Measurements from ENCODE around the gene FHIP1B. TPM values are rescaled to one million over a fixed set of nuclear protein-coding genes. Genes with fewer than 3 reads are reported as not detected.

FHIP1B gene
- total and polyA plus RNA-seq, 10 donors: 14.9 to 77.6 (median 40.7) TPM

GRCh38 chr11:6224421-6224820 is 10.0 kb downstream of the FHIP1B start:
- 96 to 100% (median 99%) methylated on average over 3 of the region's 3 CpGs; no CpG with 5 or more reads in 1 of the 5 donors for WGBS, 5 donors
- DNase-seq: no peak
- intact Hi-C loops (cut with DNase I; ENCODE audit: low total_unique reads): no loop called here
- H3K4me1 ChIP-seq: peaks cover 3 to 51% (median 17%) of the 10 kb centered on the region in 6 donors
- H3K27me3 ChIP-seq (replicated peaks in 1 of 7): no peaks in the 10 kb centered on the region
- no peak for TF ChIP-seq POLR2A (IDR thresholded peaks at IDR 0.05)
- TF ChIP-seq POLR2AphosphoS5 (IDR thresholded peaks at IDR 0.05): no peak
- TF ChIP-seq CTCF (IDR thresholded peaks at IDR 0.05 in 8 of 11, conservative IDR thresholded peaks at IDR 0.05 in 3 of 11): no peak
- H3K4me3 ChIP-seq: no peak overlapping the region
- H3K27ac ChIP-seq: no peak overlapping the region
- H3K9me3 ChIP-seq: no peaks in the 10 kb centered on the region
- H3K36me3 ChIP-seq: peaks cover 10 to 53% (median 47%) of the 10 kb centered on the region in 6 donors

GRCh38 chr11:6223854-6224253 is 10.6 kb downstream of the FHIP1B start:
- peaks cover 10 to 59% (median 51%) of the 10 kb centered on the region in 6 donors for H3K36me3 ChIP-seq
- peak in 1 of 3 donors; percentile 17 for TF ChIP-seq POLR2AphosphoS5 (IDR thresholded peaks at IDR 0.05)
- TF ChIP-seq CTCF (IDR thresholded peaks at IDR 0.05 in 8 of 11, conservative IDR thresholded peaks at IDR 0.05 in 3 of 11): no peak
- H3K27me3 ChIP-seq (replicated peaks in 1 of 7): no peaks in the 10 kb centered on the region
- no peak overlapping the region for H3K27ac ChIP-seq
- WGBS, 5 donors: 96 to 98% (median 97%) methylated on average over 16 to 17 of the region's 17 CpGs
- peaks cover 0 to 46% (median 13%) of the 10 kb centered on the region in 6 donors for H3K4me1 ChIP-seq
- no peaks in the 10 kb centered on the region for H3K9me3 ChIP-seq
- DNase-seq: peak; percentile 72
- H3K4me3 ChIP-seq: no peak overlapping the region
- intact Hi-C loops (cut with DNase I; ENCODE audit: low total_unique reads): no loop called here

- intact Hi-C loops (cut with DNase I; ENCODE audit: low total_unique reads): no loop called here
- Histone ChIP-seq H3K4me3 (no peak overlapping the region), H3K4me1 (peaks cover 0 to 5% (median 2%) of the 10 kb centered on the region in 6 donors), H3K27ac (no peak overlapping the region), H3K9me3 (no peaks in the 10 kb centered on the region), H3K36me3 (peaks cover 10 to 100% (median 92%) of the 10 kb centered on the region in 6 donors), H3K27me3 (replicated peaks in 1 of 7) (no peaks in the 10 kb centered on the region)
- WGBS, 5 donors: 55 to 71% (median 63%) methylated on average over 2 of the region's 2 CpGs
- DNase-seq: no peak
- no peak for TF ChIP-seq CTCF (IDR thresholded peaks at IDR 0.05 in 8 of 11, conservative IDR thresholded peaks at IDR 0.05 in 3 of 11)
- TF ChIP-seq POLR2AphosphoS5 (IDR thresholded peaks at IDR 0.05): no peak
- no peak for TF ChIP-seq POLR2A (IDR thresholded peaks at IDR 0.05)
Measured at GRCh38 chr11:6219359-6219758, 15.1 kb downstream of the FHIP1B start.

GRCh38 chr11:6217722-6218121 is 16.7 kb downstream of the FHIP1B start:
- intact Hi-C loops (cut with DNase I; ENCODE audit: low total_unique reads): no loop called here
- H3K36me3 ChIP-seq: peaks cover 4 to 100% (median 84%) of the 10 kb centered on the region in 6 donors

More at GRCh38 chr11:6217722-6218121, 16.7 kb downstream of the FHIP1B start:
- peaks cover 0 to 5% (median 2%) of the 10 kb centered on the region in 6 donors for H3K4me1 ChIP-seq
- H3K4me3 ChIP-seq: no peak overlapping the region
- TF ChIP-seq POLR2AphosphoS5 (IDR thresholded peaks at IDR 0.05) (peak in 1 of 3 donors; percentile 44), CTCF (IDR thresholded peaks at IDR 0.05 in 8 of 11, conservative IDR thresholded peaks at IDR 0.05 in 3 of 11) (no peak), POLR2A (IDR thresholded peaks at IDR 0.05) (no peak)
- no peaks in the 10 kb centered on the region for H3K27me3 ChIP-seq (replicated peaks in 1 of 7)
- 83 to 97% (median 94%) methylated on average over 8 to 19 of the region's 19 CpGs for WGBS, 5 donors
- no peak for DNase-seq
- H3K27ac ChIP-seq: no peak overlapping the region
- H3K9me3 ChIP-seq: no peaks in the 10 kb centered on the region

Measured in spleen (tissue), 11 donors.